Endothelial cell of umbilical vein (primary cell): ENCODE results near the gene CCDC12. TPM values are rescaled to one million over a fixed set of nuclear protein-coding genes. Genes with fewer than 3 reads are reported as not detected.
A peak's percentile ranks its signal among the peaks of the same experiment; 100 is the strongest.

Experiments
- BruUV-seq: library from RNA; stranded (reverse); fragments of 400-500 nt; replicated peaks from 2 replicates; lab custom pipeline; 2021; lab: Mats Ljungman, UMichigan
- CTCF ChIA-PET: fragments of 300-600, 350-600 bp; sonication (Branson Sonifier 250); formaldehyde crosslinking; loops from one replicate; lab custom pipeline; 2021; ENCODE audit warnings: antibody characterized with exemption, inconsistent platforms; lab: Charles Lee
- POLR2A ChIA-PET: fragments of 300-600, 350-600 bp; sonication (Branson Sonifier 250); formaldehyde crosslinking; loops from one replicate; lab custom pipeline; 2021; ENCODE audit warnings: antibody characterized with exemption, inconsistent platforms; lab: Charles Lee
- DNase-seq: peaks from one replicate; pipeline ENCODE4 v3.0.0-alpha.2; 2011; ENCODE audit warnings: low read depth, low spot score
- FAIRE-seq: peaks from 2 replicates; lab custom pipeline; 2011; peaks lifted over from hg19 to GRCh38; lab: Jason Lieb, UNC
- H2AFZ ChIP-seq: 2 replicates; pipeline ENCODE4 v1.6.0; 2012; ENCODE audit warnings: low read depth, low read length, control low read depth, inconsistent platforms
- H3K27ac ChIP-seq: 2 replicates; pipeline ENCODE4 v1.5.1; 2011; ENCODE audit warnings: low read depth, mild to moderate bottlenecking, control low read depth, low read length, moderate library complexity; ENCODE audit not compliant: insufficient read depth
- H3K27me3 ChIP-seq, 2 experiments: 2 replicates each; pipeline versions ENCODE4 v1.6.0 to v1.6.1; 2011; ENCODE audit warnings: low read length in 2 of 2, mixed read lengths in 1 of 2; ENCODE audit not compliant: control insufficient read depth in 2 of 2, insufficient read depth in 2 of 2
- H3K36me3 ChIP-seq, 2 experiments: 2 replicates in 1 of 2; 3 replicates in 1 of 2; pipeline ENCODE4 v1.5.1; 2011; ENCODE audit warnings: low read length in 2 of 2, mild to moderate bottlenecking in 1 of 2, moderate library complexity in 1 of 2; ENCODE audit not compliant: control insufficient read depth in 2 of 2, insufficient read depth in 2 of 2; ENCODE audit errors: extremely low read depth in 1 of 2
- H3K4me1 ChIP-seq: 3 replicates; pipeline ENCODE4 v1.5.1; 2011; ENCODE audit warnings: mild to moderate bottlenecking, low read length; ENCODE audit not compliant: control insufficient read depth, insufficient read depth; ENCODE audit errors: extremely low read depth
- H3K4me2 ChIP-seq: 2 replicates; pipeline ENCODE4 v1.6.1; 2011; ENCODE audit warnings: low read length, control low read depth, mixed read lengths; ENCODE audit not compliant: insufficient read depth
- H3K4me3 ChIP-seq, 3 experiments: fragments of 200-600 bp in 1 of 3; sonication (generic), shearing (Covaris generic) in 1 of 3; replicated peaks in 1 of 3; 2 replicates each; pipeline ENCODE4 v1.5.1; 2011 to 2016; ENCODE audit warnings: control low read depth in 3 of 3, low read length in 3 of 3, mild to moderate bottlenecking in 2 of 3, inconsistent platforms in 1 of 3, low read depth in 1 of 3, moderate library complexity in 1 of 3; ENCODE audit not compliant: insufficient read depth in 1 of 3
- H3K79me2 ChIP-seq: 2 replicates; pipeline ENCODE4 v1.6.0; 2012; ENCODE audit warnings: low read length, inconsistent platforms; ENCODE audit not compliant: control insufficient read depth, insufficient read depth
- H3K9ac ChIP-seq: replicated peaks from 2 replicates; pipeline ENCODE3; 2011; ENCODE audit warnings: low read length, control low read depth; ENCODE audit not compliant: insufficient read depth; ENCODE audit errors: extremely low read depth
- H3K9me1 ChIP-seq: replicated peaks from 3 replicates; pipeline ENCODE4 v1.6.0; 2011; ENCODE audit warnings: mild to moderate bottlenecking, low read length; ENCODE audit not compliant: control insufficient read depth, insufficient read depth; ENCODE audit errors: extremely low read depth
- H3K9me3 ChIP-seq: replicated peaks from 2 replicates; pipeline ENCODE4 v1.5.1; 2012; ENCODE audit warnings: low read length, inconsistent platforms; ENCODE audit not compliant: control insufficient read depth, insufficient read depth
- H4K20me1 ChIP-seq: replicated peaks from 2 replicates; pipeline ENCODE3; 2011; ENCODE audit warnings: mild to moderate bottlenecking, low read length; ENCODE audit not compliant: control insufficient read depth, insufficient read depth; ENCODE audit errors: extremely low read depth
- CTCF ChIP-seq, 2 donors: IDR thresholded peaks; 1 replicate in 1 of 2; 2 replicates in 1 of 2; pipeline ENCODE4 v1.5.1; 2011; ENCODE audit warnings: low read length in 2 of 2, mild to moderate bottlenecking in 2 of 2, moderate library complexity in 2 of 2, control low read depth in 1 of 2, inconsistent platforms in 1 of 2, low read depth in 1 of 2; ENCODE audit not compliant: insufficient read depth in 1 of 2; ENCODE audit errors: extremely low read depth in 1 of 2
- EZH2 ChIP-seq: IDR thresholded peaks from 2 replicates; pipeline ENCODE4 v1.6.1; 2012; ENCODE audit warnings: borderline replicate concordance, low read depth, mild to moderate bottlenecking, moderate library complexity, low read length, inconsistent platforms; ENCODE audit not compliant: severe bottlenecking
- FOS ChIP-seq: IDR thresholded peaks from 2 replicates; pipeline ENCODE4 v1.6.1; 2011; ENCODE audit warnings: mild to moderate bottlenecking, low read length, moderate library complexity, borderline replicate concordance; ENCODE audit not compliant: insufficient read depth
- GATA2 ChIP-seq: IDR thresholded peaks from 2 replicates; pipeline ENCODE4 v1.7.0; 2011; ENCODE audit warnings: low read depth, mild to moderate bottlenecking, moderate library complexity, mixed read lengths, low read length; ENCODE audit not compliant: insufficient read length, insufficient read depth
- JUN ChIP-seq: IDR thresholded peaks from 2 replicates; pipeline ENCODE4 v1.6.1; 2011; ENCODE audit warnings: borderline replicate concordance, low read depth; ENCODE audit not compliant: insufficient read length, insufficient read depth
- MYC ChIP-seq: IDR thresholded peaks from one replicate; pipeline ENCODE4 v1.6.1; 2011; ENCODE audit warnings: mild to moderate bottlenecking, low read depth, low read length
- POLR2A ChIP-seq: IDR thresholded peaks from 2 replicates; pipeline ENCODE4 v1.6.1; 2012; ENCODE audit warnings: low read depth, mild to moderate bottlenecking, control low read depth, low read length
- POLR2AphosphoS5 ChIP-seq: IDR thresholded peaks from 2 replicates; pipeline ENCODE4 v1.6.1; 2012; ENCODE audit warnings: low read depth, mild to moderate bottlenecking, control low read depth, low read length, moderate library complexity; ENCODE audit not compliant: insufficient read depth
- dilution Hi-C: fragments of 300-500 bp; cut with MboI; formaldehyde crosslinking; loops from one replicate; pipeline ENCODE4 v1.15.0; 2019; ENCODE audit warnings: low sequenced_read_pairs; ENCODE audit not compliant: extremely low pct_ligation_motif_present
- intact Hi-C: fragments of 100-400 bp; cut with micrococcal nuclease; formaldehyde crosslinking; loops from one replicate; pipeline ENCODE4 v1.10.0; 2022
- polyA plus RNA-seq, 4 experiments: library from polyadenylated mRNA; depleted of rRNA in 3 of 4; stranded (reverse) in 3 of 4; unstranded in 1 of 4; fragments of >200 nt; gene quantifications; 2 replicates each; pipeline versions ENCODE4 v1.2.1 to v1.2.3, GENCODE V29; 2011 to 2012; ENCODE audit warnings: missing spikeins in 1 of 4
- total RNA-seq: library from RNA; stranded (reverse); gene quantifications from 2 replicates; pipeline ENCODE4 v1.2.3, GENCODE V29; 2021
- TF ChIP-seq, protein P1 (sequence below): IDR thresholded peaks from 2 replicates; pipeline ENCODE4 v1.6.1; 2011; ENCODE audit not compliant: insufficient read depth, insufficient read length

Gene CCDC12
- total and polyA plus RNA-seq, 2 donors (not counting 3 experiments of a cell fraction or from before 2014, with no cell fraction given), result 35.1 to 50.5 TPM

- no peaks in the 10 kb centered on the region for H3K9me3 ChIP-seq
- peaks cover 11% of the 10 kb centered on the region for H3K79me2 ChIP-seq
- H3K36me3 ChIP-seq, result peaks cover 3 to 18% of the 10 kb centered on the region in 2 experiments
- DNase-seq (no peak), FAIRE-seq (peak; percentile 18)
- no peaks in the 10 kb centered on the region for H4K20me1 ChIP-seq
- ChIA-PET POLR2A (no interaction called here), CTCF (interaction anchor here (0.5 kb wide), 1 partner anchor 65 kb away, joined by 3 read pairs; no protein-coding TSS in a partner anchor)
- no peaks in the 10 kb centered on the region for H3K9me1 ChIP-seq
- BruUV-seq, result no TSS peak
- no peak overlapping the region for H2AFZ ChIP-seq
- no peak overlapping the region for H3K4me2 ChIP-seq
- H3K9ac ChIP-seq, result no peak overlapping the region
- dilution Hi-C loops (no loop called here), intact Hi-C loops (loop anchor here (10.0 kb wide), 1 partner anchor 286 kb away; the partner anchor contains the start of gene TMIE)
- H3K4me1 ChIP-seq, result peaks cover 21% of the 10 kb centered on the region
- H3K27me3 ChIP-seq, result no peaks in the 10 kb centered on the region
- no peak overlapping the region for H3K27ac ChIP-seq
- no peak for TF ChIP-seq POLR2A
- TF ChIP-seq MYC, result no peak
- TF ChIP-seq JUN, result no peak
- no peak for TF ChIP-seq CTCF (IDR thresholded peaks at IDR 0.05; ENCODE audit: extremely low read depth in 1 of 2, insufficient read depth in 1 of 2, low read depth in 1 of 2, low read length in 2 of 2)
- TF ChIP-seq EZH2, result no peak
- no peak for TF ChIP-seq POLR2AphosphoS5
- TF ChIP-seq GATA2, result no peak
- TF ChIP-seq FOS, result no peak
- TF ChIP-seq, protein P1, sequence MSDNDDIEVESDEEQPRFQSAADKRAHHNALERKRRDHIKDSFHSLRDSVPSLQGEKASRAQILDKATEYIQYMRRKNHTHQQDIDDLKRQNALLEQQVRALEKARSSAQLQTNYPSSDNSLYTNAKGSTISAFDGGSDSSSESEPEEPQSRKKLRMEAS, result no peak
- H3K4me3 ChIP-seq, result no peak overlapping the region
Observed at GRCh38 chr3:46990573-46991374, 14.2 kb upstream of the CCDC12 start.
